ENCODE measurements around the gene MINDY1.

MINDY1 gene

DNA sequence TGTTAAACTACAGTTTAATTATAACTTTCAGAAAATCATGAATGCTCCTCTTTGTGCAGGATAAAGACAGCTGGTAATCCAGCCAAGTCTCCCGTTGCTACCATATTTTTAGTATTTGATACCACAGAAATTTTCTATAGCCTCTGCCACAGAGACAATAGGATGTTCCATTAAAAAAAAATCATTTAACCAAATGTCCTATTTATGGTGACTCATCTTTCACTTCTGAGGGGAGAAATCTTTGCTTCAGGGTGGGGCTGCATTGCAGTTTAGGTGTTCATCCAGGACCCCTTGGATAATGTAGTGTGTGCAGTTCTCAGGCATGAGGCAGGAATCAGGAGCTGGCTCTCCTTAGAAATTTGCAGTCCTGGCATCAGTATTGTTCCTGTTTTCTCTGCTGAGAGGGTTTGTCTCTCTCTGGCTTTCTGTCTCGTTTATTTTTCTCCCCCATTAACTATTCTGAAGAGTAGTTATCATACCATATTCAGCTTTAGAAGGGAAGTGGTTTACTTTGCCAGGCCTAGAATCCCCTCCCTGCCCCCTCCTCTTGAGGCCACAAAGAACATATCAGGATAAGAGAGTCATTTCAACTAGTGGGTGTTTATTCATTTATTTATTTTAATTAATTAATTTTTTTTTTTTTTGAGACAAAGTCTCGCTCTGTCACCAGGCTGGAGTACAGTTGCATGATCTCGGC lies 4.6 kb upstream of the MINDY1 start:
- DNase-seq (ENCODE audit: low read depth), result no peak

DNA sequence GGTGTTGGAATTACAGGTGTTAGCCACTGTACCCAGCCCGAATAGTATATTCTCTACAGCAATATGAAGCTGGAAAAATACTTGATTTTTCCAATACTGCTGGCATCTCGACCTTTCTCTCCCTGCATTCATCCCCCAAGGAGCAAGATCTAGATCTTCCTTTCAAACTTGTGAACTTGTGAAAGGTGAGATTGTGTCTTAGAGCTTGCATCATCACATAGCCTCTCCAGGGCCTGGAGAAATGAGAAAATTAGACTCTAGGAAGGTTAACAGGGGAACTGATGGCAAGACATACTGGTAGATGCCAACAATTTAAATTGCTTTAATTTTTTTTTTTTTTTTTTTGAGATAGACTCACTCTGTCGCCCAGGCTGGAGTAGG lies 3.6 kb upstream of the MINDY1 start:
- no peak for DNase-seq (ENCODE audit: low read depth)

DNA sequence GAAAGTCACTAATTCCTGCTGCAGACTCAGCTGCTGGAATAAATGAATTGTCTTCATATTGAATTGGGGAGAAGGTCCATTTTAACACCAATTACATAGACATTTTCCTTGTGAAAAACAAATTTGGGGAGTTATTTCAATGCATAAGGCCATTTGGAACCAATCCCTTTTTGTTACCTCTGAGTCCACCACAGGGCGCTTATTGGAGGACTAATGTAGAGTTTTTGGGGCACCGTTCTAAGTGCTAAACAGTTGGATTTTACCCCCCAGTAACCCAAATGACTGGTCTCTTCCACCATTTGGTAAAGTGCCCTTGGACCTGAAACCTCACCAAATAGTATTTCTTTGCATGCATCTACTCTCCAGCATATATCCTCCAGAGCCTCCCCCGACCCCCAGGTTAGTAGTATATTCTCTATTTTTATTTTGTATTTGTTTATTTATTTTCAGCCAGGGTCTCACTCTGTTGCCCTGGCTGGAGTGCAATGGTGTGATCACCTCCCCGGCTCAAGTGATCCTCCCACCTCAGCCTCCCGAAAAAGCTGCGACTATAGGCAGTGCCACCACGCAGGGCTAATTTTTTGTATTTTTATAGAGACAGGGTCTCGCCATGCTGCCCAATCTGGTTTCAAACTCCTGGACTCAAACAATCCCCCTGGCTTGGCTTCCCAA lies 3.1 kb upstream of the MINDY1 start:
- no peak for DNase-seq (ENCODE audit: low read depth)

DNA sequence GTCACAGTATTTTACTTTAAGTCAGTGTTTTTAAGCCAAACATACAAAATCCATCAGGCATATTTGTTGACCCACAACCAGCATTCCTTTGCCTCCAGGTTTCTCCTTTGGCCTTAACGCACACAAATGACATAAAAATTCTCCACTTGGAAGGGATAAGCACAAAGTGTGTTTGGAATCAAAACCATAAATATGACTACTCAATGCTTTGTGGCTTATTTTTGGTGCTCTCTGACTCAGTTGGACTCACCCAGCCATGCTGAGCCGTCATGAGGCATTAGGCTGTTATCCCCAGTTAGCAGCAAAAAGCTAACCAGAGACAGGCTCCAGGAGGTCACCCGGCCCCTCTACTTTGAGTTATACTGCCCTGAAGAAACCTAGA lies 2.5 kb upstream of the MINDY1 start:
- DNase-seq (ENCODE audit: low read depth), result peak; percentile 72

DNA sequence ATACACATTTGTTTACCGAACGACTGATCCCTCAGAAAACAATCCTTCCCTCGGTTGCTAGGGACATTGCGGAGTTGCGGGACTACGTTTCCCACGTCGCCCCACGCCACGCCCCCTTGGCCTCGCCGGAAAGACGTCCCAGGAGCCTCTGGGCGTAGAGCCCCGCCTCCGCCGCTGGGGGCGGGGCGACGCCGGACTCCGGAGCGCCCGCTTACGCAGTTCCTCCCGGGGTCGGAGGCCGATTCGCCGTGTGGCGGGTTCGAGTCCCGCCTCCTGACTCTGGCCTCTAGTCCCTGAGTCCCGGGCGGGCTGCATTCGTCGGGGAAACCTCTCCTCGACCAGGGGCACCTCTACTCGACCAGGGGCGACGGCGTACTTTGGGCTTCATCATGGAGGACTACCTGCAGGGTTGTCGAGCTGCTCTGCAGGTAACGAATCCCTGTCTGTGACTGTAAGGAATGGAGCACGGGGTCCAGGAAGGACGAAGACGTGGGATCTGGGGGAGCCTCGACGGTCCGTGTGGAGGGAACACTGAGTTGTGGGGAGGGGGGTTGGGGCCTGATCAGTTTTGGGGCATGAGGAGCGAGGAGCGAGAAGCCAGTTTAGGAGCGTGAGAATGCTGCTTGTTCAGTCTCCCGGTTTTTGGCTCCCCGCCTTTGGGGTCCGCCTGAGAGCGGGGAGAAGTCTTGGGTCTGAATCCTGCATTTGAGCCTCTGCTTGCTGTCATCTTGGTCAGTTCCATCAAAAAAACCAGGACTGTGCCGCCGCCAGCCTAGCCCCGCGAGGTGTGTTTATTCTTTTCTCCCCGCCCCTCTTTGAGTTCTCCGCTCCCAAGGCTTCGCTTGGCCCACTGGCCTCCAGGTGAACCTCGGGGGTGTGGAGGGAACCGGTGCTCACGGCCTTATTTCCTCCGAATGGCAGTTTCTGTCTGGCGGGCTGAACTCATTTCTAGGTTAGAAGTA lies 1.8 kb upstream of the MINDY1 start, which contains the start of gene PRUNE1:
TSS of gene PRUNE1 (plus strand) at position 206 of the 962 bp plus-strand sequence. CDS start at position 390, 184 bp downstream.
- peak; percentile 96 for DNase-seq (ENCODE audit: low read depth)

DNA sequence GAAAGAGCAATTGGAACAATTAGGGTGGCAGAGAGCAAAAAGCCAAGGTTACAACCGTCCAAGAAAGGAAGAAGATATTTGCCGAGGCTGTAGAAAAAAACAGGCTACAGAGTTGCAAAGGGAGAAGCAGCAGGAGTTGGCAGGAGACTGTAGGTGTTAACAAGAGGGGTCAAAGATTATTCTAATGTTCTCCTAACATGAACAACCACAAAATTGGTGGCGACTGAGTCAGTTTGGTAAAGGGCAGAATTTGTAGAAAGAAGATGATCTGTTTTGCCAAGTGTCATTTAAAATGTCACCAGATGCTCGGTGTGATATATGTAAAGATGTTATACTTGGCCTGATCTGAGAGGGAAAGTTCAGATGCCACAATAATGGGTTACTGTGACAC lies 1.1 kb upstream of the MINDY1 start:
- DNase-seq (ENCODE audit: low read depth), result no peak

DNA sequence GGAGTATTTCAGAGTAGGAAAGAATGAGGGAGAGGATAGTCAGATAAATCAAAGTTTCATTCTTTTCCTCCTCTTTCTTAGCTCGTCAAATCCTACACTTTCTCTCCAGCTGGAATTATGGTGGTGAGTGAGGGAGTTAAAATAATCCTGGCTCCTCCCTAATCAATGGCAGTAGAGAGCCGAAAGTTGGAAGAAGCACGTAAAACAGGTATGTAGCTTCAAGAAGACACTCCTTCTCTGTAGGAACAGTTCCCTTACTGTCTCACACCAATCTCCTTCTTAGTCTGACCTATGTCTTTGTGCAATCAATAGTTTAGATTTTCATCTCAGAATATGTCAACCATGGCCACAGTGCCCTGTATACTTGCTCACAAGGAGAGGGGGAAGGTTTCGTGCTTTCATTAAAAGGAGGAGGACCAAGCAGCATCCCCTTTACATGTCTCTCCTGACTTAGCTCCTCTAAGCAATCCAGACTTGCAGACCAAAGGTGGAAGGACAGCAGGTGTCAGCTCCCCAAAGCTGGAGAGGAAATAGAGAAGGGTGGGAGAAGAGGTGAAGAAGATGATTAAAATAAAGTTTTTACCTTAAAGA lies 878 bp downstream of the MINDY1 start:
- no peak for DNase-seq (ENCODE audit: low read depth)

DNA sequence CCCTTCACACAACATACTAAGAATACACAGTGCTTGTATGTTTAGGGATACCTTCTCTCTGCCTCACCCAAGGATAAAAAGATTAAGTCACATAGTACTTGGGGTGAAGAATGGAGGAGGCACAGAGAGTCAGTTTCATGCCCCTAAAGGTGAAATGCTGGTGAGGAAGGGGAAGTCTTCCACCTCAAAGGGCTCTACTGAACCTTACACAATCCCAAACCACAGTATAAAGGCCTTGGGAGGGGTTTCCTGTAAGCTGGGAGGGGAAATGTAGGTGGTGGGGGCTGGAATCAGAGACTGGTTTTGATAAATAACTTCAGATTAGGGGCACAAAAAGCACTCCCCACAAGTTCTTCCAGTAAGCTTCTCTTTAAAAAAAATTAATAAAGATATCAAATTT lies 3.5 kb downstream of the MINDY1 start:
- DNase-seq (ENCODE audit: low read depth), result no peak

DNA sequence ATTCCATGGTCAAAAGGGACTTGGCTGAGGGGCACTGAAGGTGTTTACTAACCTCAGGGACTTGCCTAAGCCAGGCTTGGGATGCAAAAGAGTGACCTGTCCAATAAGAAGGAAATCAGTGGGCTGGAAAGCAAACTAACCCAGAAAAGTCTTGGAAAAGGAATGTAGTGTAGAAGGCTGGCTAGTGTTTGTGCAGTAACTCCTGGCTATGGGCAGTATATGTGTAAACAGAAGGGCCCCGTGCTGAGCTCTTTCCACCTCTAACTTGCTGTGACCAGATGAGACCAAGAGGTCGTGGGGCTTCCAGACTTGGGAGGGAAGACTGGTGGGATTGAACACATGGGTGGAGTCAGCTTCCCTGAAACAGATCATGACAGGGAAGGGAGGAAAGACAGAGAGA lies 4.1 kb downstream of the MINDY1 start:
- DNase-seq (ENCODE audit: low read depth), result no peak

DNA sequence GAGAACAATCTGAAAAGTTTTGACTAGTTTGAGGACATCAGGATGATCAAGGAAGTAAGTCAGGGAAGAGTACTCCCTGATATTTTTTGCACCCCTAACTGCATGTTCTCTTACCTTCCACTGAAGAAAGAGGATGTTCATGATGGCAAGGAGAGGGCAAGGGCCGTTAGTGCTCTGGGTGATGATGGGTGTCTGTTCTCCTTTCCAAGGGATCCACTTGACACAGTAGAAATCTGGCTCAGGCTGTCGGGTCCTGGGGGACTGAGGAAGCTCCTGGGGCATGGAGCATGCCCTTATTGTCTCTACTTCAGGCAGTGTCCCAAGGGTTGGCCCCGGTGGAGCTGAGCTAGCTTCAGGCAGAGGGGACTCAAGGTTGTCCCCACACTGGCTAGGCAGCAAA lies 4.7 kb downstream of the MINDY1 start:
- DNase-seq (ENCODE audit: low read depth), result no peak

DNA sequence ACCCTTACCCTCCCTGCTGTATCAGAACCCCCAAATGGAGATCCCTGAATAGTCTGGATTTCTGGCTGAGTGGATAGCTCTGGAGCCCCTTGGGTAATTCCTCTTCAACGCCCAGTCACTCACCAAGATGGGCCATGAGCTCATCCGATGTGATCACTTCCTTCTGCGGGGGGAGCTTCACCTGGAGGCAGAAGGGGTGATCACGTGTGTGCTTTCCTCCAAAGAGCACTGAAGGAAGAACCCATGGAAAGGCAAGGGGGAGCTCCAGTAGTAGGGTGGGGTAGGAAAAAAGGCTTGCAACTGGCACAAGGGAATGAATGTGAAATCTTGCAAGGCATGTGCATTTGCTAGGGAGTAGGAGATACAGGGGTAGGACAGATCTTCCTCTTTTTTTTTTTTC lies 5.1 kb downstream of the MINDY1 start:
- no peak for DNase-seq (ENCODE audit: low read depth)

DNA sequence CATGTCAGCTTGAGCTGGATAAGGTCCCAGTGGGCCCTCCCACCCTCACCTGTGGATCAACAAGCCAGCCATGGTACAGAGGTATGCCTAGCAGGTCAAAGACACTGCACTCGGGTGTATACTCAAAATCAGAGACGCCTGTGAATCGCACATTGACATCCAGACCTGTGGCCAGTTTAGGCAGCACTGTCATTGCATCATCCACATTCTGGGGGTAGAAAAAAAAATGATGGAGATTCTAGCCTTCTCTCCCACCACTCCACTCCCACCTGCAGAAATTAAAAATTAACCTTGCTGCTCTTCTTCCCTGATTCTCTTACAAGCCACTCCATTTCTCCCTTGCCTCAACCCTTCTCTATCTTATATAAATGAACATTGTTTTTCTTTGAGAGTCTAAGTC lies 6.3 kb downstream of the MINDY1 start:
- DNase-seq (ENCODE audit: low read depth), result no peak

DNA sequence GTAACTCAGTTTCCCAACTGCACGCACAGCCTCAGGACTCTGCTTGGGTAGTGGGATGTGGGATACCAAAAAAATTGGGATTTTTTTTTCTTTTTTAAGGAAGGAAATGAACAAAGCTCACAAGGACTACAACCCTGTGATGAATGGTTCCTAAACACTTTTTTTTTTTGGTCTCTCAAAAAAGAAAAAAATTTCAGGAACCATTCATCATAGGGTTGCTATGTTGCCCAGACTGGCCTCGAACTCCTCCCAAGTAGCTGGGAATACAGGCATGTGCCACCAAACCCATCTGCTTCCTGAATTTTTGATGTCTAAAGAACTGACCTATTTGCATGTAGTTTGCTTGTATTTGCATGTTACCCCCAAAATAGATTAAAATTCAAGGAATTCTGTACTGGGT lies 6.8 kb downstream of the MINDY1 start:
- no peak for DNase-seq (ENCODE audit: low read depth)

DNA sequence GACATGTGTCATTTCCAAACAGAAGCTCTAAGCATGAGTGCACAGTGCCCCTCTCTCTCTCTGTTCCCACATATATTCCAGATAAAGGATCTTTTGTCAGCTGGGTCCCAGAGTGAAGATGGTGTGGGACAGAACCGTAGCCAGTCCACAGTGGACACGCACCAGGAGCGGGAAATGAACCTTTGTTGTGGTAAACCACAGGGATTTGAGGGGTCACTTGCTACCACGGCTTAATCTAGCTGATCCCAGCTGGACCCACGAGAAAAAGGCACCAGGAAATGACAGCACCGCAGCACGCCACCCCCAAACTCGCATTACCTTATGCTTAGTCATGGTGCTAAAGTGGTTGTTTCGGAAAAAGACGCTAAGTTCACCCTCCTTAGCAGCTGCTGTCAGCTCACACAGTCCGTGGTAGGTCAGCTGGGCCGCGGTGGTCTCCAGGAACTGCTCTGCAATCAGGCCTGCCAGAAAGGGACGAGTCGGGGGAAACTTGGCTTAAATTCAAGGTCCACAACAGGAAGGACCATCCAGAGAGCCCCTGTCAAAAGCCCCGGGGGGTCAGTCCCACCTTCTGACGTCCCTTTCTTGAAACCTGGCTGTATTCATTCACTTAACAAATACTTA lies 7.5 kb downstream of the MINDY1 start:
- DNase-seq (ENCODE audit: low read depth), result peak; percentile 73

DNA sequence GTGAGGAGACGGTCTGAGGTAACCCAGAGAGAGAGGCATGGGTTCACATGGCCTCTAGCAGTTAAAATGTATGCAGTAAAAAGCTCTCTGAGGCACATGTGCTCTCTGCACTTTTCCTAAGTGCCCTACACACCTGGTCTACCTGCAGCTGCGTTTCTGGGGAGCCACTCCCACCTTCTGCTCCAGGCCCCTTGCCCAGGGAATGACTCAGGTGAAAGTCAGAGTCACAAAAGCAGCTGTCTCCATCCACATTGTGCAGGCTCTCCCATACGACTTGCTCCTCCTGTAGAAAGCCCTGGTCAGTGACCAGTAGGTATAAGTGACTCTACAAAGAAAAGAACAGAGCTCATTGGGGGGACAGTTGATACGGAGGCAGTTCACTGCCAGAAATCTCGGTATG lies 8.8 kb downstream of the MINDY1 start:
- DNase-seq (ENCODE audit: low read depth), result no peak

DNA sequence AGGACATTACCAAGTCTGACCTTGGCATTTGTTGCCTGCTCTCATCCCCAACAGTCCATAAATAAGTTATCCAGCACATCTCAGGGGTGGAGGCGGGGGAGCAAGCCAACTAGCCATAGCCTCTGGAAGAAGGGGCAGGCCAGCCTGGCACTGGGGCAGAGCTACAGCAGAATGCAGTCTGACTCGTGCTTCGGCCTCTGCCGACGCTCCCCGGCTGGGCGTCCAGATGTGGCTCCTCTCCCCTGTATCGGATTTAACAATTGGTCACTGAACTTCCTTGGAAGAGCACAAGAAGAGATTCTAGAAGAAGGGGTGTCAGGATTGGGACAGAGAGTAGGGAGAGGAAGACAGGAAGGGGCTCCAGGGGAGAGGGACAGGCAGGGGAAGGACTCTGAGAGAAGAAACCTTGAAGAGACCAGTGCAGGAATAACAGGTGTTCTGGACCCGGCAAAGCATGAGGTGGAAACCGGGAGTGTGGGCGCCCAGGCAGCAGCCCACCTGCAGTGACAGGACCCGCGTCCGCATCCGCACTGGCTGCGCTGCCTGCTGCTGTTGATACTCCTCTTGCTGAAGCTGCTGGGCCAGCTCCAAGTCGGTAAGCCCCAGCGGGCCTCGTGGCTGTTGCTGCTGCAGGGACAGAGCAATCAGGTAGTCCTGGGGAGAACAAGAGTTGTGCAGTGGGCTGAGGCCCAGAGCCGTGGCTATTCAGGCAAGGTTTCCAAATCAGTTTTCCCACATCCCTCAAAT lies 9.4 kb downstream of the MINDY1 start:
- no peak for DNase-seq (ENCODE audit: low read depth)

DNA sequence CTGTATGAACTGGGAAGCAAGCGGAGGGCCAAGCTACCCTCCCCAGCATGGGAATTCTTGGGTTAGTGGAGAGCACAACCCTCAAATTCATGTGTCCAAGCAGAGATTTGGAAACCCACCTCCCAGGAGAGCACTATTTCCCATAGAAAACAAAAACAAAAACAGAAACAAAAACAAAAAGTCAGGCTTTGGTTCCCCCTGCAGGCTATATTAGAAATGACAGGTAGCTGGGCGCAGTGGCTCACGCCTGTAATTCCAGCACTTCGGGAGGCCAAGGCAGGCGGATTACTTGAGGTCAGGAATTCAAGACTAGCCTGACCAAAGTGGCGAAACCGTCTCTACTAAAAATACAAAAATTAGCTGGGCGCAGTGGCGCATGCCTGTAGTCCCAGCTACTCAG lies 10.8 kb downstream of the MINDY1 start:
- peak; percentile 55 for DNase-seq (ENCODE audit: low read depth)

DNA sequence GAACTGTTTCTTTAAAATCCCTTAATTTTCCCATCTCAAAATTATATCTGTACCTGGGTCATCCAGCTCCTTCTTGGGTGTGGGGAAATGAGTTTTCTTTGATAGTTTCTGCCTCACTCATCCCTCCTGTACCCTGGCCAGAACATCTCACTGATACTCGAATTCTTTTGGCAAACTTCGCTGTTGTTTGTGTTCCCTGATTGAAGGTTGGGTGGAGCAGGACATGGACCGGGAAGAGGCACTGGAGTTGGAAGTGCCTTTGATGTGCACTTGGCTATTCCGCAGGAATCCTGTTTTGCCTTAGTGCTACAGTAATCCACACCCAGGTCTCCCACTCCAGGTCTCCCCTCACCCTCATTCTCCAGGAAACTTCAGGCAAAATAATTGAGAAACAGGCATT lies 11.2 kb downstream of the MINDY1 start:
- no peak for DNase-seq (ENCODE audit: low read depth)

DNA sequence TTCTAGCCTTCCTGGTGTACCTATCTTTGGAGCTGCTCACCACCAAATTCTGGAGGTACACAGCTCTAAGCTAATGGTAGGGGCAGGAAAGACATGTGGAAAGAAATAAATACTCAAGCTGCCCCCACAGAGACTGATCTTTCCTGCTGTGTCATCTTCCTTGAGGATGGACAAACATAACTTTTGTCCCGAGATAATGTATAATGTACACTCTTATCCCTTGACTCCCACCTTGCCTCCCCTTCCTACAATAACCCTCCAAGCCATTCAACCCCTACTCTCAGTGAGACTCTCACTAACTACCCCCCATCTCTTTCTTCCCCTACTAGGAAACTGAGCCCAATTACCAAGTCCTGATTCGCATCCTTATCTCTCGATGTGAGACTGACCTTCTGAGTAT lies 12.5 kb downstream of the MINDY1 start:
- no peak for DNase-seq (ENCODE audit: low read depth)

DNA sequence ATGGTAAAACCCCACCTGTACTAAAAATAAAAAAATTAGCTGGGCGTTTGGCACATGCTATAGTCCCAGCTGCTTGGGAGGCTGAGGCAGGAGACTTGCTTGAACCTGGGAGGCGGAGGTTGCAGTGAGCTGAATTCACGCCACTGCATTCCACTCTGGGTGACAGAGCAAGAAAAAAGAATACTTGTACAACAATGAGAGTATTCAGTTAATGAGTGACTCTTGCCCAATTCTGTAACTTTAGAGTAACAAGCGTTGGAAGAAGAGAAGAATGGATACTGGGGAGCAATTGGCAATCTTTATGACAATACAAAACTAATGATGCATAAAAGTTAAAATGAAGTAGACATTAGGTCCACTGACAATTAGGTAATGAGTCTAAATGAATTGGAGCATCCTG lies 14.1 kb downstream of the MINDY1 start:
- DNase-seq (ENCODE audit: low read depth), result no peak

DNA sequence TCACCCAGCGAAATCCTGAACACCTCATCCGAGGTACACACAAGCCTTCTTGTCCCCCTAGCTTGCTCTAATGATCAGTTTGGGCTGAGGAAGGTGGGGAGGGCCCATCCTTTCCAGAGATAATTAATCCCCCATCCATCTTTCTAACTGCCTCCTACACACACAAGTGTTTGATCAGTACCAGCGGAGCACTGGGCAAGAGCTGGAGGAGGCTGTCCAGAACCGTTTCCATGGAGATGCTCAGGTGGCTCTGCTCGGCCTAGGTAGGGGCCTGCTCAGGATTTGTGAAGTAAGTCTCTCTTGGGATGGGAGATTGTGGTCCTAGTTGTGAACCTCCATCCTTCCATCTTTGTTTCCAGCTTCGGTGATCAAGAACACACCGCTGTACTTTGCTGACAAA lies 18.8 kb downstream of the MINDY1 start:
- no peak for DNase-seq (ENCODE audit: low read depth)

Data from EH (cell line).